8988T (cell line): ENCODE results near the gene ADA.
"Not testable (repeated sequence)": the region's sequence is repeated elsewhere in the genome, so short reads cannot be mapped to it uniquely, and the experiment has no call there.

Experiments used
- DNase-seq: peaks from one replicate; pipeline ENCODE4 v3.0.0; 2011

Gene ADA

GRCh38 chr20:44678242-44678641, 26.7 kb upstream of the ADA start:
- no peak for DNase-seq

- DNase-seq: not testable (repeated sequence)
Observed at GRCh38 chr20:44672318-44672902, 20.9 kb upstream of the ADA start.

GRCh38 chr20:44671541-44671940, 20.0 kb upstream of the ADA start:
- DNase-seq: not testable (repeated sequence)

- not testable (repeated sequence) for DNase-seq
Observed at GRCh38 chr20:44670851-44671250, 19.4 kb upstream of the ADA start.

GRCh38 chr20:44666066-44666465, 14.6 kb upstream of the ADA start:
- DNase-seq: no peak

- DNase-seq: no peak
Observed at GRCh38 chr20:44664131-44664530, 12.6 kb upstream of the ADA start.

GRCh38 chr20:44662261-44662660, 10.8 kb upstream of the ADA start:
- no peak for DNase-seq

GRCh38 chr20:44660581-44660980, 9.1 kb upstream of the ADA start:
- no peak for DNase-seq

- DNase-seq: no peak
Observed at GRCh38 chr20:44659931-44660330, 8.4 kb upstream of the ADA start.

GRCh38 chr20:44658810-44659209, 7.3 kb upstream of the ADA start:
- no peak for DNase-seq

- no peak for DNase-seq
Observed at GRCh38 chr20:44657875-44658274, 6.4 kb upstream of the ADA start.

- DNase-seq: no peak
Observed at GRCh38 chr20:44656448-44656847, 4.9 kb upstream of the ADA start.

- DNase-seq: not testable (repeated sequence)
Observed at GRCh38 chr20:44654210-44654609, 2.7 kb upstream of the ADA start.

- no peak for DNase-seq
Observed at GRCh38 chr20:44653546-44653945, 2.0 kb upstream of the ADA start.

GRCh38 chr20:44651434-44651683, 140 bp downstream of the ADA start:
- no peak for DNase-seq

- DNase-seq: no peak
Observed at GRCh38 chr20:44650771-44651433, 597 bp downstream of the ADA start.

GRCh38 chr20:44649976-44650375, 1.5 kb downstream of the ADA start:
- DNase-seq: no peak

GRCh38 chr20:44649126-44649525, 2.4 kb downstream of the ADA start:
- DNase-seq: no peak

GRCh38 chr20:44648579-44648978, 2.9 kb downstream of the ADA start:
- DNase-seq: no peak

GRCh38 chr20:44648068-44648467, 3.4 kb downstream of the ADA start:
- no peak for DNase-seq

- no peak for DNase-seq
Observed at GRCh38 chr20:44646641-44647274, 4.7 kb downstream of the ADA start.

- DNase-seq: no peak
Observed at GRCh38 chr20:44646023-44646640, 5.4 kb downstream of the ADA start.

GRCh38 chr20:44644667-44645131, 6.8 kb downstream of the ADA start:
- no peak for DNase-seq

GRCh38 chr20:44644230-44644617, 7.3 kb downstream of the ADA start:
- no peak for DNase-seq
